Stimulated activated CD4-positive, alpha-beta T cell treated with anti-CD3 and anti-CD28 coated beads, Interleukin-12 subunit alpha, Interleukin-12 subunit beta, amount 100 ng/mL, for 24 hours (primary cell): ENCODE results near the gene SLC5A2.
A peak's percentile ranks its signal among the peaks of the same experiment; 100 is the strongest.

Experiments
- DNase-seq, 2 experiments: peaks; one replicate each; pipeline ENCODE4 v3.0.0-alpha.2; 2020; ENCODE audit warnings: low read depth in 2 of 2

Gene SLC5A2

GRCh38 chr16:31459687-31460581 is 23.0 kb upstream of the SLC5A2 start:
- DNase-seq, result peak; percentile 99 to 100

- no peak for DNase-seq
Observed at GRCh38 chr16:31460582-31461002, 22.3 kb upstream of the SLC5A2 start.

GRCh38 chr16:31461201-31461920 is 21.6 kb upstream of the SLC5A2 start:
- no peak for DNase-seq

GRCh38 chr16:31461921-31462804 is 20.8 kb upstream of the SLC5A2 start:
- no peak for DNase-seq

- DNase-seq, result no peak
Observed at GRCh38 chr16:31464348-31464769, 18.6 kb upstream of the SLC5A2 start.

GRCh38 chr16:31464781-31465260 is 18.1 kb upstream of the SLC5A2 start:
- DNase-seq, result no peak

- DNase-seq, result no peak
Observed at GRCh38 chr16:31465788-31466370, 17.0 kb upstream of the SLC5A2 start.

- no peak for DNase-seq
Observed at GRCh38 chr16:31466381-31466841, 16.5 kb upstream of the SLC5A2 start.

- DNase-seq, result no peak
Observed at GRCh38 chr16:31467151-31467773, 15.7 kb upstream of the SLC5A2 start.

- no peak for DNase-seq
Observed at GRCh38 chr16:31467858-31468257, 15.1 kb upstream of the SLC5A2 start.

- DNase-seq, result no peak
Observed at GRCh38 chr16:31470615-31471014, 12.3 kb upstream of the SLC5A2 start.

GRCh38 chr16:31471241-31471874 is 11.6 kb upstream of the SLC5A2 start:
- DNase-seq, result no peak

GRCh38 chr16:31471875-31472708 is 10.8 kb upstream of the SLC5A2 start, which contains the start of gene TGFB1I1:
TGFB1I1 (plus strand) TSS chr16:31472152; CDS start chr16:31472189, 37 bp downstream.
- no peak for DNase-seq

- no peak for DNase-seq
Observed at GRCh38 chr16:31472709-31473203, 10.2 kb upstream of the SLC5A2 start.

- DNase-seq, result no peak
Observed at GRCh38 chr16:31473264-31473984, 9.5 kb upstream of the SLC5A2 start.

GRCh38 chr16:31474173-31474714 is 8.7 kb upstream of the SLC5A2 start:
- no peak for DNase-seq

GRCh38 chr16:31474773-31475738 is 7.9 kb upstream of the SLC5A2 start:
- DNase-seq, result no peak
